H1 (cell line): ENCODE data around the gene ATG7. TPM values are rescaled to one million over a fixed set of nuclear protein-coding genes. Genes with fewer than 3 reads are reported as not detected.

Experiments
- JUN ChIP-seq: IDR thresholded peaks from 2 replicates; pipeline ENCODE4 v1.6.1; 2011; ENCODE audit warnings: low read depth, mild to moderate bottlenecking, improper control_type of control experiment, low read length
- KDM5A ChIP-seq: fragments of 200-600 bp; IDR thresholded peaks from 2 replicates; pipeline ENCODE4 v1.7.1; 2012; ENCODE audit warnings: mild to moderate bottlenecking, low read length, inconsistent platforms, mixed read lengths
- RAD21 ChIP-seq, 2 experiments: IDR thresholded peaks in 1 of 2; conservative IDR thresholded peaks in 1 of 2; 2 replicates each; pipeline ENCODE4 v1.6.1; 2011; ENCODE audit warnings: low read depth in 2 of 2, low read length in 2 of 2, improper control_type of control experiment in 1 of 2, inconsistent platforms in 1 of 2, mild to moderate bottlenecking in 1 of 2, moderate library complexity in 1 of 2
- RXRA ChIP-seq: IDR thresholded peaks from 2 replicates; pipeline ENCODE4 v1.6.1; 2011; ENCODE audit warnings: low read depth, mild to moderate bottlenecking, low read length, moderate library complexity; ENCODE audit not compliant: insufficient read depth
- TAF1 ChIP-seq: IDR thresholded peaks from 2 replicates; pipeline ENCODE4 v1.6.1; 2011; ENCODE audit warnings: mild to moderate bottlenecking, low read depth, low read length
- TBP ChIP-seq: IDR thresholded peaks from 2 replicates; pipeline ENCODE4 v1.6.1; 2011; ENCODE audit warnings: low read depth, low read length, improper control_type of control experiment
- USF2 ChIP-seq: IDR thresholded peaks from 2 replicates; pipeline ENCODE4 v1.6.1; 2011; ENCODE audit warnings: low read length, improper control_type of control experiment
- polyA plus RNA-seq, 7 experiments: library from polyadenylated mRNA; depleted of rRNA in 3 of 7; stranded (reverse) in 5 of 7; unstranded in 2 of 7; fragments of >200 nt in 5 of 7; fragments of 200-250 nt in 2 of 7; gene quantifications; 1 replicate in 5 of 7; 2 replicates in 1 of 7; 4 replicates in 1 of 7; pipeline versions ENCODE4 v1.2.1 to v1.2.3, GENCODE V29; 2011 to 2013; ENCODE audit warnings: missing spikeins in 2 of 7, mixed read lengths in 2 of 7
- total RNA-seq: library from RNA; stranded (reverse); fragmentation: NEBNext Ultra II Directional; extraction: Animal tissue kit (Norgen Biotek cat#: 25700); gene quantifications from 2 replicates; pipeline ENCODE4 v1.2.1, GENCODE V29; 2021
- TF ChIP-seq, protein P1 (sequence below): fragments of 300-600 bp; sonication (generic); IDR thresholded peaks from 2 replicates; pipeline ENCODE4 v1.7.1; 2012; ENCODE audit warnings: low read length, moderate library complexity, mild to moderate bottlenecking, inconsistent platforms; ENCODE audit not compliant: insufficient replicate concordance
- TF ChIP-seq, protein P2 (sequence below): IDR thresholded peaks from 2 replicates; pipeline ENCODE4 v1.6.1; 2012; ENCODE audit warnings: inconsistent platforms

Gene ATG7
- total and polyA plus RNA-seq, 2 of the 8 experiments (the other 6 are each of a cell fraction or from before 2014, with no cell fraction given), result 15.0 to 19.1 TPM

DNA sequence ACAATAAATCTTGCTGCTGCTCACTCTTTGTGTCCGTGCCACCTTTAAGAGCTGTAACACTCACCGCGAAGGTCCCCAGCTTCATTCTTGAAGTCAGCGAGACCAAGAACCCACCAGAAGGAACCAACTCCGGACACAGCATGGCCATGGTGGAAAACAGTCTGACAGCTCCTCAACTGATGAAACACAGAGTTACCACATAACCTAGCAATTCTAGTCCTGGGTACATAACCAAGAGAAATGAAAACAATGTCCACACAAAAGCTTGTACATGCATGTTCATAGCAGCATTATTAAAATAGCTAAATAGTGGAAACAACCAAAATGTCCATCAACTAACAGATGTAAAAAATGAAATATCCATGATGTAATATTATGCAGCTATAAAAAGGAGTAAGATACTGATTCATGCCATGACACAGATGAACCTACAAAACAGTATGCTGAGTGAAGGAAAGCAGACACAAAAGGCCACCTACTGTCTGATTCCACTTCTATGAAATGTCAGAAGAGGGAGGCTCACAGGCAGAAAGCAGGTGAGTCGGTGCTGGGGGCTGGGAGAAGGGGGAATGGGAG is 334.8 kb downstream of the ATG7 start (continued):
- TF ChIP-seq, protein P1, sequence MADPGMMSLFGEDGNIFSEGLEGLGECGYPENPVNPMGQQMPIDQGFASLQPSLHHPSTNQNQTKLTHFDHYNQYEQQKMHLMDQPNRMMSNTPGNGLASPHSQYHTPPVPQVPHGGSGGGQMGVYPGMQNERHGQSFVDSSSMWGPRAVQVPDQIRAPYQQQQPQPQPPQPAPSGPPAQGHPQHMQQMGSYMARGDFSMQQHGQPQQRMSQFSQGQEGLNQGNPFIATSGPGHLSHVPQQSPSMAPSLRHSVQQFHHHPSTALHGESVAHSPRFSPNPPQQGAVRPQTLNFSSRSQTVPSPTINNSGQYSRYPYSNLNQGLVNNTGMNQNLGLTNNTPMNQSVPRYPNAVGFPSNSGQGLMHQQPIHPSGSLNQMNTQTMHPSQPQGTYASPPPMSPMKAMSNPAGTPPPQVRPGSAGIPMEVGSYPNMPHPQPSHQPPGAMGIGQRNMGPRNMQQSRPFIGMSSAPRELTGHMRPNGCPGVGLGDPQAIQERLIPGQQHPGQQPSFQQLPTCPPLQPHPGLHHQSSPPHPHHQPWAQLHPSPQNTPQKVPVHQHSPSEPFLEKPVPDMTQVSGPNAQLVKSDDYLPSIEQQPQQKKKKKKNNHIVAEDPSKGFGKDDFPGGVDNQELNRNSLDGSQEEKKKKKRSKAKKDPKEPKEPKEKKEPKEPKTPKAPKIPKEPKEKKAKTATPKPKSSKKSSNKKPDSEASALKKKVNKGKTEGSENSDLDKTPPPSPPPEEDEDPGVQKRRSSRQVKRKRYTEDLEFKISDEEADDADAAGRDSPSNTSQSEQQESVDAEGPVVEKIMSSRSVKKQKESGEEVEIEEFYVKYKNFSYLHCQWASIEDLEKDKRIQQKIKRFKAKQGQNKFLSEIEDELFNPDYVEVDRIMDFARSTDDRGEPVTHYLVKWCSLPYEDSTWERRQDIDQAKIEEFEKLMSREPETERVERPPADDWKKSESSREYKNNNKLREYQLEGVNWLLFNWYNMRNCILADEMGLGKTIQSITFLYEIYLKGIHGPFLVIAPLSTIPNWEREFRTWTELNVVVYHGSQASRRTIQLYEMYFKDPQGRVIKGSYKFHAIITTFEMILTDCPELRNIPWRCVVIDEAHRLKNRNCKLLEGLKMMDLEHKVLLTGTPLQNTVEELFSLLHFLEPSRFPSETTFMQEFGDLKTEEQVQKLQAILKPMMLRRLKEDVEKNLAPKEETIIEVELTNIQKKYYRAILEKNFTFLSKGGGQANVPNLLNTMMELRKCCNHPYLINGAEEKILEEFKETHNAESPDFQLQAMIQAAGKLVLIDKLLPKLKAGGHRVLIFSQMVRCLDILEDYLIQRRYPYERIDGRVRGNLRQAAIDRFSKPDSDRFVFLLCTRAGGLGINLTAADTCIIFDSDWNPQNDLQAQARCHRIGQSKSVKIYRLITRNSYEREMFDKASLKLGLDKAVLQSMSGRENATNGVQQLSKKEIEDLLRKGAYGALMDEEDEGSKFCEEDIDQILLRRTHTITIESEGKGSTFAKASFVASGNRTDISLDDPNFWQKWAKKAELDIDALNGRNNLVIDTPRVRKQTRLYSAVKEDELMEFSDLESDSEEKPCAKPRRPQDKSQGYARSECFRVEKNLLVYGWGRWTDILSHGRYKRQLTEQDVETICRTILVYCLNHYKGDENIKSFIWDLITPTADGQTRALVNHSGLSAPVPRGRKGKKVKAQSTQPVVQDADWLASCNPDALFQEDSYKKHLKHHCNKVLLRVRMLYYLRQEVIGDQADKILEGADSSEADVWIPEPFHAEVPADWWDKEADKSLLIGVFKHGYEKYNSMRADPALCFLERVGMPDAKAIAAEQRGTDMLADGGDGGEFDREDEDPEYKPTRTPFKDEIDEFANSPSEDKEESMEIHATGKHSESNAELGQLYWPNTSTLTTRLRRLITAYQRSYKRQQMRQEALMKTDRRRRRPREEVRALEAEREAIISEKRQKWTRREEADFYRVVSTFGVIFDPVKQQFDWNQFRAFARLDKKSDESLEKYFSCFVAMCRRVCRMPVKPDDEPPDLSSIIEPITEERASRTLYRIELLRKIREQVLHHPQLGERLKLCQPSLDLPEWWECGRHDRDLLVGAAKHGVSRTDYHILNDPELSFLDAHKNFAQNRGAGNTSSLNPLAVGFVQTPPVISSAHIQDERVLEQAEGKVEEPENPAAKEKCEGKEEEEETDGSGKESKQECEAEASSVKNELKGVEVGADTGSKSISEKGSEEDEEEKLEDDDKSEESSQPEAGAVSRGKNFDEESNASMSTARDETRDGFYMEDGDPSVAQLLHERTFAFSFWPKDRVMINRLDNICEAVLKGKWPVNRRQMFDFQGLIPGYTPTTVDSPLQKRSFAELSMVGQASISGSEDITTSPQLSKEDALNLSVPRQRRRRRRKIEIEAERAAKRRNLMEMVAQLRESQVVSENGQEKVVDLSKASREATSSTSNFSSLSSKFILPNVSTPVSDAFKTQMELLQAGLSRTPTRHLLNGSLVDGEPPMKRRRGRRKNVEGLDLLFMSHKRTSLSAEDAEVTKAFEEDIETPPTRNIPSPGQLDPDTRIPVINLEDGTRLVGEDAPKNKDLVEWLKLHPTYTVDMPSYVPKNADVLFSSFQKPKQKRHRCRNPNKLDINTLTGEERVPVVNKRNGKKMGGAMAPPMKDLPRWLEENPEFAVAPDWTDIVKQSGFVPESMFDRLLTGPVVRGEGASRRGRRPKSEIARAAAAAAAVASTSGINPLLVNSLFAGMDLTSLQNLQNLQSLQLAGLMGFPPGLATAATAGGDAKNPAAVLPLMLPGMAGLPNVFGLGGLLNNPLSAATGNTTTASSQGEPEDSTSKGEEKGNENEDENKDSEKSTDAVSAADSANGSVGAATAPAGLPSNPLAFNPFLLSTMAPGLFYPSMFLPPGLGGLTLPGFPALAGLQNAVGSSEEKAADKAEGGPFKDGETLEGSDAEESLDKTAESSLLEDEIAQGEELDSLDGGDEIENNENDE, result no peak
- TF ChIP-seq RAD21 (IDR thresholded peaks at IDR 0.05 in 1 of 2, conservative IDR thresholded peaks at IDR 0.05 in 1 of 2; ENCODE audit: low read depth in 2 of 2, low read length in 2 of 2) (no peak), TBP (no peak), TAF1 (no peak), JUN (no peak), RXRA (no peak), USF2 (no peak), KDM5A (no peak)
- TF ChIP-seq, protein P2, sequence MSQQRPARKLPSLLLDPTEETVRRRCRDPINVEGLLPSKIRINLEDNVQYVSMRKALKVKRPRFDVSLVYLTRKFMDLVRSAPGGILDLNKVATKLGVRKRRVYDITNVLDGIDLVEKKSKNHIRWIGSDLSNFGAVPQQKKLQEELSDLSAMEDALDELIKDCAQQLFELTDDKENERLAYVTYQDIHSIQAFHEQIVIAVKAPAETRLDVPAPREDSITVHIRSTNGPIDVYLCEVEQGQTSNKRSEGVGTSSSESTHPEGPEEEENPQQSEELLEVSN, result no peak
